SJCRH30 (cell line): ENCODE data around the gene SZT2. TPM values are rescaled to one million over a fixed set of nuclear protein-coding genes. Genes with fewer than 3 reads are reported as not detected.

Experiments
- DNase-seq, 2 experiments: peaks; one replicate each; pipeline ENCODE4 v3.0.0-alpha.2; 2015 to 2020
- H3K27ac ChIP-seq: fragments of 250-450 bp; sonication (Bioruptor Pico); 2 replicates; pipeline ENCODE4 v1.5.1; 2020; ENCODE audit warnings: mild to moderate bottlenecking, moderate library complexity
- H3K27me3 ChIP-seq: fragments of 250-450 bp; sonication (Bioruptor Pico); 2 replicates; pipeline ENCODE4 v1.5.1; 2020; ENCODE audit warnings: mild to moderate bottlenecking, moderate library complexity
- H3K36me3 ChIP-seq: fragments of 250-450 bp; sonication (Bioruptor Pico); 2 replicates; pipeline ENCODE4 v1.5.1; 2020; ENCODE audit warnings: mild to moderate bottlenecking, moderate library complexity
- H3K4me1 ChIP-seq: fragments of 250-450 bp; sonication (Bioruptor Pico); 2 replicates; pipeline ENCODE4 v1.5.1; 2020; ENCODE audit warnings: mild to moderate bottlenecking, moderate library complexity
- H3K4me3 ChIP-seq: fragments of 250-450 bp; sonication (Bioruptor Pico); 2 replicates; pipeline ENCODE4 v1.5.1; 2020; ENCODE audit warnings: mild to moderate bottlenecking, moderate library complexity
- H3K9me3 ChIP-seq: fragments of 250-450 bp; sonication (Bioruptor Pico); replicated peaks from 2 replicates; pipeline ENCODE4 v1.5.1; 2020; ENCODE audit warnings: mild to moderate bottlenecking, moderate library complexity
- total RNA-seq: library from RNA; depleted of rRNA; stranded (reverse); fragments of >200 nt; shearing (Covaris generic); gene quantifications from 2 replicates; pipeline ENCODE4 v1.2.3, GENCODE V29; 2014

Gene SZT2
- total RNA-seq, 1 experiment from 2014 or later = 19.5 TPM

- no peak overlapping the region for H3K27ac ChIP-seq
- no peaks in the 10 kb centered on the region for H3K27me3 ChIP-seq
- no peaks in the 10 kb centered on the region for H3K4me1 ChIP-seq
- H3K4me3 ChIP-seq = no peak overlapping the region
- H3K9me3 ChIP-seq = no peaks in the 10 kb centered on the region
- no peak for DNase-seq
- peaks cover 42% of the 10 kb centered on the region for H3K36me3 ChIP-seq
Observed at GRCh38 chr1:43421396-43421795, 31.7 kb downstream of the SZT2 start.

- Histone ChIP-seq H3K4me1 (no peaks in the 10 kb centered on the region), H3K27me3 (no peaks in the 10 kb centered on the region), H3K36me3 (peaks cover 48% of the 10 kb centered on the region), H3K9me3 (no peaks in the 10 kb centered on the region), H3K4me3 (no peak overlapping the region), H3K27ac (no peak overlapping the region)
- no peak for DNase-seq
Observed at GRCh38 chr1:43421976-43422750, 32.5 kb downstream of the SZT2 start.

- no peak overlapping the region for H3K4me3 ChIP-seq
- peaks cover 56% of the 10 kb centered on the region for H3K36me3 ChIP-seq
Observed at GRCh38 chr1:43422995-43423671, 33.4 kb downstream of the SZT2 start.

GRCh38 chr1:43423672-43424550 lies 34.2 kb downstream of the SZT2 start:
- no peak overlapping the region for H3K27ac ChIP-seq
- H3K4me3 ChIP-seq = no peak overlapping the region
- no peaks in the 10 kb centered on the region for H3K9me3 ChIP-seq
- H3K4me1 ChIP-seq = no peaks in the 10 kb centered on the region
- no peak for DNase-seq
- no peaks in the 10 kb centered on the region for H3K27me3 ChIP-seq
- H3K36me3 ChIP-seq = peaks cover 61% of the 10 kb centered on the region

More at GRCh38 chr1:43422995-43423671, 33.4 kb downstream of the SZT2 start:
- Histone ChIP-seq H3K27me3 (no peaks in the 10 kb centered on the region), H3K27ac (no peak overlapping the region), H3K4me1 (no peaks in the 10 kb centered on the region), H3K9me3 (no peaks in the 10 kb centered on the region)
- DNase-seq = no peak

GRCh38 chr1:43425045-43425444 lies 35.3 kb downstream of the SZT2 start:
- no peaks in the 10 kb centered on the region for H3K27me3 ChIP-seq
- no peak overlapping the region for H3K27ac ChIP-seq
- H3K9me3 ChIP-seq = no peaks in the 10 kb centered on the region
- H3K36me3 ChIP-seq = peaks cover 55% of the 10 kb centered on the region
- no peaks in the 10 kb centered on the region for H3K4me1 ChIP-seq
- no peak overlapping the region for H3K4me3 ChIP-seq
- DNase-seq = no peak

GRCh38 chr1:43426221-43426620 lies 36.5 kb downstream of the SZT2 start:
- Histone ChIP-seq H3K9me3 (no peaks in the 10 kb centered on the region), H3K4me3 (no peak overlapping the region), H3K4me1 (no peaks in the 10 kb centered on the region), H3K36me3 (peaks cover 54% of the 10 kb centered on the region), H3K27me3 (no peaks in the 10 kb centered on the region), H3K27ac (no peak overlapping the region)
- DNase-seq = no peak

GRCh38 chr1:43427524-43427923 lies 37.8 kb downstream of the SZT2 start:
- H3K36me3 ChIP-seq = peaks cover 56% of the 10 kb centered on the region
- H3K27ac ChIP-seq = no peak overlapping the region
- no peaks in the 10 kb centered on the region for H3K4me1 ChIP-seq
- no peak for DNase-seq
- H3K27me3 ChIP-seq = no peaks in the 10 kb centered on the region
- H3K4me3 ChIP-seq = no peak overlapping the region
- no peaks in the 10 kb centered on the region for H3K9me3 ChIP-seq

GRCh38 chr1:43427941-43428340 lies 38.2 kb downstream of the SZT2 start:
- Histone ChIP-seq H3K27ac (no peak overlapping the region), H3K4me3 (no peak overlapping the region), H3K27me3 (no peaks in the 10 kb centered on the region), H3K4me1 (no peaks in the 10 kb centered on the region), H3K36me3 (peaks cover 54% of the 10 kb centered on the region), H3K9me3 (no peaks in the 10 kb centered on the region)
- no peak for DNase-seq

- H3K27ac ChIP-seq = no peak overlapping the region
- no peaks in the 10 kb centered on the region for H3K27me3 ChIP-seq
- H3K9me3 ChIP-seq = no peaks in the 10 kb centered on the region
- H3K4me1 ChIP-seq = no peaks in the 10 kb centered on the region
- H3K4me3 ChIP-seq = no peak overlapping the region
- peaks cover 72% of the 10 kb centered on the region for H3K36me3 ChIP-seq
- DNase-seq = no peak
Observed at GRCh38 chr1:43430831-43431230, 41.1 kb downstream of the SZT2 start.

GRCh38 chr1:43431676-43432075 lies 42.0 kb downstream of the SZT2 start:
- no peak for DNase-seq
- H3K27me3 ChIP-seq = no peaks in the 10 kb centered on the region
- H3K4me3 ChIP-seq = no peak overlapping the region
- peaks cover 74% of the 10 kb centered on the region for H3K36me3 ChIP-seq
- H3K4me1 ChIP-seq = no peaks in the 10 kb centered on the region
- no peaks in the 10 kb centered on the region for H3K9me3 ChIP-seq
- no peak overlapping the region for H3K27ac ChIP-seq

GRCh38 chr1:43432171-43432860 lies 42.6 kb downstream of the SZT2 start:
- Histone ChIP-seq H3K4me3 (no peak overlapping the region), H3K36me3 (peaks cover 70% of the 10 kb centered on the region)
- no peak for DNase-seq

GRCh38 chr1:43432907-43433306 lies 43.2 kb downstream of the SZT2 start:
- Histone ChIP-seq H3K4me3 (no peak overlapping the region), H3K27me3 (no peaks in the 10 kb centered on the region), H3K4me1 (no peaks in the 10 kb centered on the region), H3K9me3 (no peaks in the 10 kb centered on the region), H3K36me3 (peaks cover 66% of the 10 kb centered on the region), H3K27ac (no peak overlapping the region)
- no peak for DNase-seq

More at GRCh38 chr1:43432171-43432860, 42.6 kb downstream of the SZT2 start:
- no peaks in the 10 kb centered on the region for H3K27me3 ChIP-seq
- H3K4me1 ChIP-seq = no peaks in the 10 kb centered on the region
- H3K9me3 ChIP-seq = no peaks in the 10 kb centered on the region
- H3K27ac ChIP-seq = no peak overlapping the region

- Histone ChIP-seq H3K4me3 (no peak overlapping the region), H3K27ac (no peak overlapping the region), H3K27me3 (no peaks in the 10 kb centered on the region), H3K9me3 (no peaks in the 10 kb centered on the region), H3K4me1 (no peaks in the 10 kb centered on the region), H3K36me3 (peaks cover 54% of the 10 kb centered on the region)
- no peak for DNase-seq
Observed at GRCh38 chr1:43434256-43434655, 44.6 kb downstream of the SZT2 start.
